Measurements from ENCODE around the gene AMBP. TPM values are rescaled to one million over a fixed set of nuclear protein-coding genes. Genes with fewer than 3 reads are reported as not detected.
A peak's percentile ranks its signal among the peaks of the same experiment; 100 is the strongest.

The AMBP gene
- total and polyA plus RNA-seq, 2 of the 13 experiments (the other 11 are each of a cell fraction or from before 2014, with no cell fraction given) = 1,510 to 2,580 TPM

GRCh38 chr9:114117996-114118830, 40.1 kb upstream of the AMBP start (continued):
- TF ChIP-seq ZNF615 (CRISPR knock-in tag; IDR thresholded peaks at IDR 0.05; ENCODE audit: borderline replicate concordance) = no peak
- TF ChIP-seq ZNF816 (CRISPR knock-in tag; IDR thresholded peaks at IDR 0.05; ENCODE audit: borderline replicate concordance) = no peak
- peak; percentile 5; the same call in 1 of the 2 replicates for TF ChIP-seq SMAD3 (CRISPR knock-in tag; IDR thresholded peaks at IDR 0.05)
- peak; percentile 81 for TF ChIP-seq ZNF605 (CRISPR knock-in tag; IDR thresholded peaks at IDR 0.05)
- peak; percentile 93; the same call in 1 of the 2 replicates for TF ChIP-seq ZNF580 (CRISPR knock-in tag; IDR thresholded peaks at IDR 0.05; ENCODE audit: borderline replicate concordance, low read depth)
- no peak for TF ChIP-seq SPEN (CRISPR knock-in tag; IDR thresholded peaks at IDR 0.05; ENCODE audit: low read depth)
- peak; percentile 87 for TF ChIP-seq SAP130 (CRISPR knock-in tag; IDR thresholded peaks at IDR 0.05; ENCODE audit: low read depth)
- TF ChIP-seq POLR2AphosphoS2 (IDR thresholded peaks at IDR 0.05; ENCODE audit: low read depth, low read length) = no peak
- TF ChIP-seq CREBL2 (CRISPR knock-in tag; IDR thresholded peaks at IDR 0.05; ENCODE audit: borderline replicate concordance) = no peak
- TF ChIP-seq ZNF260 (CRISPR knock-in tag; IDR thresholded peaks at IDR 0.05; ENCODE audit: borderline replicate concordance, low read depth) = no peak
- TF ChIP-seq IRF2 (CRISPR knock-in tag; IDR thresholded peaks at IDR 0.05) = peak; percentile 82
- peak; percentile 82; the same call in 1 of the 2 replicates for TF ChIP-seq MLX (CRISPR knock-in tag; IDR thresholded peaks at IDR 0.05)
- TF ChIP-seq TCF12 (IDR thresholded peaks at IDR 0.05) = no peak
- TF ChIP-seq TCF12 (CRISPR knock-in tag; IDR thresholded peaks at IDR 0.05) = peak; percentile 80
- TF ChIP-seq TARDBP (CRISPR knock-in tag; IDR thresholded peaks at IDR 0.05) = peak; percentile 94
- no peak for TF ChIP-seq ZNF337 (CRISPR knock-in tag; IDR thresholded peaks at IDR 0.05; ENCODE audit: borderline replicate concordance, low read depth)
- no peak for TF ChIP-seq ZNF597 (CRISPR knock-in tag; IDR thresholded peaks at IDR 0.05)
- TF ChIP-seq GATAD1 (CRISPR knock-in tag; IDR thresholded peaks at IDR 0.05) = peak; percentile 65
- TF ChIP-seq HDAC1 (CRISPR knock-in tag; IDR thresholded peaks at IDR 0.05) = peak; percentile 76
- no peak for TF ChIP-seq ZNF546 (CRISPR knock-in tag; conservative IDR thresholded peaks at IDR 0.05)
- TF ChIP-seq MXD1 (CRISPR knock-in tag; IDR thresholded peaks at IDR 0.05) = 0 out of 2 replicates have a peak, but pooled peaks have one; percentile 41
- TF ChIP-seq RFX1 (IDR thresholded peaks at IDR 0.05) = no peak
- no peak for TF ChIP-seq ZNF576 (CRISPR knock-in tag; IDR thresholded peaks at IDR 0.05)
- no peak; the same call in 1 of the 2 replicates for TF ChIP-seq ARNTL (CRISPR knock-in tag; IDR thresholded peaks at IDR 0.05)
- TF ChIP-seq KDM2A (CRISPR knock-in tag; IDR thresholded peaks at IDR 0.05; ENCODE audit: borderline replicate concordance, low read depth) = peak; percentile 51
- 0 out of 2 replicates have a peak, but pooled peaks have one; percentile 50 for TF ChIP-seq FOXP1 (IDR thresholded peaks at IDR 0.05)
- peak; percentile 82 for TF ChIP-seq FOXP1 (CRISPR knock-in tag; IDR thresholded peaks at IDR 0.05)
- no peak for TF ChIP-seq ZNF644 (CRISPR knock-in tag; IDR thresholded peaks at IDR 0.05; ENCODE audit: low read depth)
- TF ChIP-seq SMYD3 (CRISPR knock-in tag; IDR thresholded peaks at IDR 0.05) = no peak
